BJ (cell line): ENCODE measurements around the gene ERGIC1. TPM values are rescaled to one million over a fixed set of nuclear protein-coding genes. Genes with fewer than 3 reads are reported as not detected.

Experiments
- CTCF ChIA-PET: fragments of 350-600 bp; formaldehyde crosslinking; extraction: SDS; loops from one replicate; lab custom pipeline; 2021; ENCODE audit warnings: antibody characterized with exemption, inconsistent platforms; lab: Yijun Ruan, JAX
- POLR2A ChIA-PET: fragments of 300-600 bp; sonication (Branson Sonifier 250); formaldehyde crosslinking; extraction: SDS; loops from one replicate; lab custom pipeline; 2021; ENCODE audit warnings: antibody characterized with exemption; lab: Charles Lee
- DNase-seq: peaks from one replicate; pipeline ENCODE4 v3.0.0-alpha.2; 2011; ENCODE audit warnings: low read depth
- H3K27me3 ChIP-seq: 2 replicates; pipeline ENCODE4 v1.6.0; 2011; ENCODE audit warnings: low read length; ENCODE audit not compliant: control insufficient read depth, insufficient read depth
- H3K36me3 ChIP-seq: 2 replicates; pipeline ENCODE4 v1.5.1; 2011; ENCODE audit warnings: low read length; ENCODE audit not compliant: control insufficient read depth, insufficient read depth
- H3K4me3 ChIP-seq: 2 replicates; pipeline ENCODE4 v1.5.1; 2011; ENCODE audit warnings: low read depth, mild to moderate bottlenecking, control low read depth, low read length
- polyA plus RNA-seq: library from polyadenylated mRNA; depleted of rRNA; stranded (reverse); fragments of >200 nt; gene quantifications from 2 replicates; pipeline ENCODE4 v1.2.3, GENCODE V29; 2011
- TF ChIP-seq, protein P1 (sequence below): IDR thresholded peaks from 2 replicates; pipeline ENCODE4 v1.5.1; 2011; ENCODE audit warnings: low read depth, mild to moderate bottlenecking, control low read depth, inconsistent platforms, low read length, moderate library complexity; ENCODE audit not compliant: insufficient read depth

ERGIC1 gene
- polyA plus RNA-seq, 1 experiment: 216 TPM

DNA sequence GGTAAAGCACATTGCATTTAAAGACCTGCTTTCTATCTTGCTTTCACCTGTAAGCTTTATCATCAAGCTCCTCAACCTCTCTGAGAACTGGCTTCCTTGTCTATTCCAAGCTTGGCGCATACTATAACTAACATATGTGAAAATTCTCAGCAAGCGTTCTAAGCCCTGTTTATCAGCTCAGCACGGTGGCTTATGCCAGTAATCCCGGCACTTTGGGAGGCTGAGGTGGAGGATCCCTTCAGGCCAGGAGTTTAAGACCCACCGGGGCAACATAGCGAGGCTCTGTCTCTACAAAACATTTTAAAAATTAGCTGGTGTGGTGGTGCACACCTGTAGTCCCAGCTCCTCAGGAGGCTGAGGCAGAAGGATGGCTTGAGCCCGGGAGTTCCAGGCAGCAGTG lies 147.9 kb downstream of the ERGIC1 start:
- DNase-seq: no peak
- ChIA-PET POLR2A (no interaction called here), CTCF (no interaction called here)
- H3K27me3 ChIP-seq: no peaks in the 10 kb centered on the region
- no peak overlapping the region for H3K4me3 ChIP-seq
- peaks cover 3% of the 10 kb centered on the region for H3K36me3 ChIP-seq
- TF ChIP-seq, protein P1, sequence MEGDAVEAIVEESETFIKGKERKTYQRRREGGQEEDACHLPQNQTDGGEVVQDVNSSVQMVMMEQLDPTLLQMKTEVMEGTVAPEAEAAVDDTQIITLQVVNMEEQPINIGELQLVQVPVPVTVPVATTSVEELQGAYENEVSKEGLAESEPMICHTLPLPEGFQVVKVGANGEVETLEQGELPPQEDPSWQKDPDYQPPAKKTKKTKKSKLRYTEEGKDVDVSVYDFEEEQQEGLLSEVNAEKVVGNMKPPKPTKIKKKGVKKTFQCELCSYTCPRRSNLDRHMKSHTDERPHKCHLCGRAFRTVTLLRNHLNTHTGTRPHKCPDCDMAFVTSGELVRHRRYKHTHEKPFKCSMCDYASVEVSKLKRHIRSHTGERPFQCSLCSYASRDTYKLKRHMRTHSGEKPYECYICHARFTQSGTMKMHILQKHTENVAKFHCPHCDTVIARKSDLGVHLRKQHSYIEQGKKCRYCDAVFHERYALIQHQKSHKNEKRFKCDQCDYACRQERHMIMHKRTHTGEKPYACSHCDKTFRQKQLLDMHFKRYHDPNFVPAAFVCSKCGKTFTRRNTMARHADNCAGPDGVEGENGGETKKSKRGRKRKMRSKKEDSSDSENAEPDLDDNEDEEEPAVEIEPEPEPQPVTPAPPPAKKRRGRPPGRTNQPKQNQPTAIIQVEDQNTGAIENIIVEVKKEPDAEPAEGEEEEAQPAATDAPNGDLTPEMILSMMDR: no peak

DNA sequence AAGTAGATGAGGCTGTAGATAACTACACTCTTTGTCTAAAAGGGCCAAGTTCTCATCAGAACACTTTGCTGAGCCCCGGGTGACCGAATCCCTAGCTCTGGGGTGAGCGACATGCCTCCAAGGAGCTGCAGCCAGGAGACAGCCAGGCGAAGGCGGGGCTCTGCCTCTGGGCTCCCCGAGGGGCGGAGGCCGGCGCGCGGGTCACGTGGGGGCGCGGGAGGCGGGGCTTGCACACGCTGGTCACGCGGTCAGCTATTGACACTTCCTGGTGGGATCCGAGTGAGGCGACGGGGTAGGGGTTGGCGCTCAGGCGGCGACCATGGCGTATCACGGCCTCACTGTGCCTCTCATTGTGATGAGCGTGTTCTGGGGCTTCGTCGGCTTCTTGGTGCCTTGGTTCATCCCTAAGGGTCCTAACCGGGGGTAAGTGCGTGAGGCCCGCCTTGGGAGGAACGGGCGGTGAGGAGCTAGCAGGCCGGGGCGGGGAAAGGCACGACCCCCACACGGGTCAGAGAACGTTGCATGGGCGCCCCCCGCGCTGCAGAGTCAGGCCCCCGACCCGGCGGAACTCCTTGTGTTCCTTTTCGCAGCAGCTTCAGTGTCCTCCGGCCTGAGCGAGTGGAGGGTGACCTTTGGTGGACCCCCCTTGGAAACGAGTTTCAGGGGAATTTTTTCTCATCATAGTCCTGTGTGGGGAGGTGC lies 149.6 kb downstream of the ERGIC1 start, which contains the start of gene ATP6V0E1:
ATP6V0E1 (plus strand) TSS at position 230 of the 702 bp plus-strand sequence; CDS start at position 320, 90 bp downstream.
- POLR2A ChIA-PET: interaction anchor here (0.7 to 1.0 kb wide), 4 partner anchors 16 to 412 kb away, joined by 3 to 8 read pairs (median 6); no protein-coding TSS in a partner anchor
- CTCF ChIA-PET: interaction anchor here (1.0 to 1.8 kb wide), 11 partner anchors 11 to 516 kb away, joined by 3 to 6 read pairs (median 4); partner anchors contain the start of gene RPL26L1
- Histone ChIP-seq H3K4me3 (peak within 1 kb of the TSS; percentile 57), H3K27me3 (no peaks in the 10 kb centered on the region), H3K36me3 (peaks cover 4% of the 10 kb centered on the region)
- peak; percentile 54 for DNase-seq
- TF ChIP-seq, protein P1: no peak

- ChIA-PET CTCF (interaction anchor here (1.0 to 1.8 kb wide), 11 partner anchors 12 to 515 kb away, joined by 3 to 6 read pairs (median 4); partner anchors contain the start of gene RPL26L1), POLR2A (interaction anchor here (0.8 kb wide), 2 partner anchors 15 to 32 kb away, joined by 3 to 4 read pairs; no protein-coding TSS in a partner anchor)
- H3K27me3 ChIP-seq: no peaks in the 10 kb centered on the region
- TF ChIP-seq, protein P1: peak; percentile 78
- H3K4me3 ChIP-seq: peak overlapping the region; percentile 57
- peak; percentile 50 for DNase-seq
- peaks cover 4% of the 10 kb centered on the region for H3K36me3 ChIP-seq
Measured at GRCh38 chr5:172984244-172984953, 150.3 kb downstream of the ERGIC1 start.

DNA sequence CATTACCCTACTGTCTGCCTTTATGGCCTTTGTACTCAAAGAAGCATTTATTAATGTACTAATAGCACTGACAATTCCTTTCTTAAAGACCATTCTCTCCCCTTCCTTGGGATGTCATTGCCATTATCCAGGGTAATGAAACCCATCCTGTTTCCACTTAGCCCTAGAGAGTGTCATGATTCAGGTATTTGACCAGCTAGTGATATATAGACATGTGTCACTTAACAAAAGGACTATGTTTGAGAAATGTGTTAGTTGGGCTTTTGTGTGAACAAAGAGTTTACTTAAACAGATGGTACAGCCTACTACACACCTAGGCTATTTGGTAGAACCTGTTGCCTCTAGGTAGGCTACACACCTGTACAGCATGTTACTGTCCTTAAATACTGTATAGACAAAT lies 151.5 kb downstream of the ERGIC1 start:
- Histone ChIP-seq H3K36me3 (peaks cover 4% of the 10 kb centered on the region), H3K4me3 (peak overlapping the region; percentile 12; the same call in 1 of the 2 replicates), H3K27me3 (no peaks in the 10 kb centered on the region)
- TF ChIP-seq, protein P1: no peak
- no peak for DNase-seq
- ChIA-PET CTCF (interaction anchor here (1.1 to 2.0 kb wide), 3 partner anchors 12 to 159 kb away, joined by 3 to 4 read pairs (median 3); partner anchors contain the start of gene BNIP1), POLR2A (no interaction called here)

GRCh38 chr5:172988276-172988675 lies 154.2 kb downstream of the ERGIC1 start:
- ChIA-PET POLR2A (no interaction called here), CTCF (interaction anchor here (0.6 to 1.2 kb wide), 3 partner anchors 51 to 326 kb away, joined by 3 to 4 read pairs (median 3); no protein-coding TSS in a partner anchor)
- Histone ChIP-seq H3K4me3 (no peak overlapping the region), H3K27me3 (no peaks in the 10 kb centered on the region), H3K36me3 (peaks cover 6% of the 10 kb centered on the region)
- TF ChIP-seq, protein P1: no peak
- no peak for DNase-seq
